HCT116 (cell line): Measurements from ENCODE around the gene VAPA. TPM values are rescaled to one million over a fixed set of nuclear protein-coding genes. Genes with fewer than 3 reads are reported as not detected.

ENCODE experiments used
- ATAC-seq: fragments of 200-7000 bp; cut with Tn5 transposase; 2 replicates; pipeline ENCODE4 v1.9.1; 2020; ENCODE audit warnings: mild to moderate bottlenecking, moderate library complexity
- BruUV-seq: library from RNA; stranded (reverse); fragments of 400-500 nt; replicated peaks from 2 replicates; lab custom pipeline; 2021; lab: Mats Ljungman, UMichigan
- CTCF ChIA-PET: fragments of 300-600 bp; sonication (Branson Sonifier 250); formaldehyde crosslinking; loops from one replicate; lab custom pipeline; 2021; ENCODE audit warnings: antibody characterized with exemption; lab: Charles Lee
- POLR2A ChIA-PET: fragments of 300-600, 350-600 bp; sonication (Branson Sonifier 250); formaldehyde crosslinking; loops from one replicate; lab custom pipeline; 2021; ENCODE audit warnings: antibody characterized with exemption; lab: Charles Lee
- RAD21 ChIA-PET, 2 experiments: fragments of 300-600 bp; sonication (Branson Sonifier 250); formaldehyde crosslinking; loops; one replicate each; lab custom pipeline; 2023; ENCODE audit warnings: low total read pairs in 2 of 2; ENCODE audit not compliant: uncharacterized antibody in 2 of 2, unreplicated experiment in 2 of 2, low non-redundant PET in 1 of 2; lab: Charles Lee
- DNase-seq: peaks from one replicate; pipeline ENCODE4 v3.0.0-alpha.2; 2010; ENCODE audit warnings: low read depth, low spot score
- H2AFZ ChIP-seq: fragments of 200-600 bp; shearing (Covaris generic), sonication (generic); 2 replicates; pipeline ENCODE4 v1.6.1; 2017; ENCODE audit warnings: low read depth, mixed run types, mixed read lengths, antibody characterized with exemption, low read length; ENCODE audit not compliant: poor library complexity, severe bottlenecking
- H3K27ac ChIP-seq: 2 replicates; pipeline ENCODE4 v1.5.1; 2012; ENCODE audit warnings: low read depth, low read length
- H3K27me3 ChIP-seq: fragments of 200-600 bp; sonication (generic); 2 replicates; pipeline ENCODE4 v1.6.1; 2016; ENCODE audit warnings: mixed run types, low read length, mixed read lengths; ENCODE audit not compliant: insufficient read depth
- H3K36me3 ChIP-seq, 2 experiments: fragments of 200-500 bp in 1 of 2; fragments of 200-600 bp in 1 of 2; sonication (Bioruptor generic) in 1 of 2; sonication (generic) in 1 of 2; 2 replicates each; pipeline versions ENCODE4 v1.5.1 to v1.6.1; 2014 to 2016; ENCODE audit warnings: low read length in 2 of 2, inconsistent platforms in 1 of 2, mixed read lengths in 1 of 2, mixed run types in 1 of 2; ENCODE audit not compliant: insufficient read depth in 2 of 2, control insufficient read depth in 1 of 2
- H3K4me1 ChIP-seq, 2 experiments: fragments of 200-600 bp in 1 of 2; sonication (generic) in 1 of 2; 2 replicates each; pipeline versions ENCODE4 v1.5.1 to v1.6.1; 2012 to 2017; ENCODE audit warnings: low read length in 2 of 2, inconsistent platforms in 1 of 2, mild to moderate bottlenecking in 1 of 2, mixed read lengths in 1 of 2, mixed run types in 1 of 2, moderate library complexity in 1 of 2; ENCODE audit not compliant: insufficient read depth in 2 of 2, control insufficient read depth in 1 of 2
- H3K4me2 ChIP-seq: fragments of 200-600 bp; sonication (generic); 2 replicates; pipeline ENCODE4 v1.6.1; 2017; ENCODE audit warnings: mixed run types, low read length, mixed read lengths
- H3K4me3 ChIP-seq, 2 experiments: fragments of 200-600 bp in 1 of 2; sonication (generic) in 1 of 2; replicated peaks in 1 of 2; 2 replicates each; pipeline ENCODE4 v1.5.1; 2011 to 2016; ENCODE audit warnings: low read length in 2 of 2, control low read depth in 1 of 2, low read depth in 1 of 2, mild to moderate bottlenecking in 1 of 2, mixed read lengths in 1 of 2, mixed run types in 1 of 2
- H3K79me2 ChIP-seq: fragments of 200-600 bp; sonication (generic); 2 replicates; pipeline ENCODE4 v1.6.1; 2017; ENCODE audit warnings: mild to moderate bottlenecking, mixed run types, low read length, moderate library complexity, mixed read lengths; ENCODE audit not compliant: insufficient read depth
- H3K9ac ChIP-seq: fragments of 200-600 bp; sonication (generic); 2 replicates; pipeline ENCODE4 v1.6.1; 2016; ENCODE audit warnings: low read length, mixed read lengths
- H3K9me2 ChIP-seq: fragments of 200-600 bp; sonication (generic), shearing (Covaris generic); 2 replicates; pipeline ENCODE4 v1.6.1; 2017; ENCODE audit warnings: mixed run types, mild to moderate bottlenecking, moderate library complexity; ENCODE audit not compliant: insufficient read depth
- H3K9me3 ChIP-seq, 2 experiments: fragments of 200-500 bp in 1 of 2; fragments of 200-600 bp in 1 of 2; sonication (Bioruptor generic) in 1 of 2; sonication (generic) in 1 of 2; 2 replicates each; pipeline ENCODE4 v1.6.1; 2014 to 2017; ENCODE audit warnings: low read length in 2 of 2, mixed read lengths in 2 of 2, inconsistent platforms in 1 of 2, low read depth in 1 of 2, mild to moderate bottlenecking in 1 of 2, mixed run types in 1 of 2, moderate library complexity in 1 of 2; ENCODE audit not compliant: control insufficient read depth in 1 of 2, insufficient read depth in 1 of 2
- H4K20me1 ChIP-seq: fragments of 200-600 bp; sonication (generic), shearing (Covaris generic); 2 replicates; pipeline ENCODE4 v1.6.1; 2017; ENCODE audit warnings: mixed run types, mild to moderate bottlenecking, moderate library complexity; ENCODE audit not compliant: insufficient read depth
- CEBPB ChIP-seq: IDR thresholded peaks from 2 replicates; pipeline ENCODE4 v1.6.1; 2012; ENCODE audit warnings: low read depth
- CTCF ChIP-seq, 3 experiments: fragments of 200-600 bp in 1 of 3; sonication (generic) in 1 of 3; IDR thresholded peaks in 2 of 3; conservative IDR thresholded peaks in 1 of 3; 2 replicates each; pipeline ENCODE4 v1.5.1; 2012 to 2017; ENCODE audit warnings: low read depth in 2 of 3, low read length in 2 of 3, antibody characterized with exemption in 1 of 3, borderline replicate concordance in 1 of 3, control low read depth in 1 of 3, mild to moderate bottlenecking in 1 of 3, mixed read lengths in 1 of 3, mixed run types in 1 of 3, moderate library complexity in 1 of 3; ENCODE audit not compliant: insufficient read depth in 1 of 3
- ELF1 ChIP-seq: IDR thresholded peaks from 2 replicates; pipeline ENCODE4 v1.6.1; 2012; ENCODE audit warnings: low read depth, borderline replicate concordance
- JUND ChIP-seq: IDR thresholded peaks from 2 replicates; pipeline ENCODE4 v1.6.1; 2012
- POLR2A ChIP-seq: IDR thresholded peaks from 2 replicates; pipeline ENCODE4 v1.7.0; 2011; ENCODE audit warnings: borderline replicate concordance; ENCODE audit not compliant: insufficient read depth, insufficient read length; ENCODE audit errors: extremely low read depth
- POLR2AphosphoS5 ChIP-seq: IDR thresholded peaks from 2 replicates; pipeline ENCODE4 v1.6.1; 2011; ENCODE audit warnings: mild to moderate bottlenecking, low read depth, low read length, moderate library complexity
- REST ChIP-seq: IDR thresholded peaks from 2 replicates; pipeline ENCODE4 v1.6.1; 2012; ENCODE audit warnings: low read depth
- TCF7L2 ChIP-seq: IDR thresholded peaks from 2 replicates; pipeline ENCODE4 v1.7.0; 2011; ENCODE audit warnings: borderline replicate concordance, inconsistent platforms; ENCODE audit not compliant: insufficient read depth, insufficient read length; ENCODE audit errors: extremely low read depth
- YY1 ChIP-seq: IDR thresholded peaks from 2 replicates; pipeline ENCODE4 v1.6.1; 2011; ENCODE audit warnings: low read length, low read depth, moderate library complexity, mild to moderate bottlenecking; ENCODE audit not compliant: insufficient replicate concordance; ENCODE audit errors: extremely low read depth
- ZFX ChIP-seq: fragments of 450-650 bp; IDR thresholded peaks from 2 replicates; pipeline ENCODE4 v1.6.1; 2017
- intact Hi-C: fragments of 100-400 bp; cut with micrococcal nuclease; formaldehyde crosslinking; loops from 2 replicates; pipeline ENCODE4 v1.10.0; 2022
- total RNA-seq: library from RNA; stranded (reverse); gene quantifications from one replicate; pipeline ENCODE4 v1.2.1, GENCODE V29; 2021; ENCODE audit not compliant: unreplicated experiment

VAPA gene
- total RNA-seq, 1 experiment from 2014 or later = 295 TPM

- TF ChIP-seq CTCF (IDR thresholded peaks at IDR 0.05 in 2 of 3, conservative IDR thresholded peaks at IDR 0.05 in 1 of 3; ENCODE audit: borderline replicate concordance in 1 of 3, insufficient read depth in 1 of 3, low read depth in 2 of 3, low read length in 2 of 3) (no peak), YY1 (no peak), ZFX (no peak), CEBPB (no peak)
These were observed 46.7 kb upstream of the VAPA start (continued) for GRCh38 chr18:9867071-9867594.

GRCh38 chr18:9868857-9869714, 44.7 kb upstream of the VAPA start:
- H2AFZ ChIP-seq = peak overlapping the region; percentile 98
- peaks cover 33 to 65% of the 10 kb centered on the region in 2 experiments for H3K4me1 ChIP-seq
- peak overlapping the region in 1 of 2 experiments; percentile 1; a peak in 2 of 4 replicates for H3K4me3 ChIP-seq
- H3K36me3 ChIP-seq = no peaks in the 10 kb centered on the region
- peaks cover 6 to 11% of the 10 kb centered on the region in 2 experiments; a peak in 2 of 4 replicates for H3K9me3 ChIP-seq
- intact Hi-C loops = loop anchor here (1.0 kb wide), 2 partner anchors 41 to 44 kb away; no protein-coding TSS in a partner anchor
- peak overlapping the region; percentile 48 for H3K9ac ChIP-seq
- no peaks in the 10 kb centered on the region for H3K27me3 ChIP-seq
- CTCF ChIA-PET = interaction anchor here (1.0 kb wide), 1 partner anchor 30 kb away, joined by 3 read pairs; no protein-coding TSS in a partner anchor
- H3K9me2 ChIP-seq = no peaks in the 10 kb centered on the region
- RAD21 ChIA-PET = no interaction called here
- H3K4me2 ChIP-seq = peak overlapping the region; percentile 61
- DNase-seq = no peak
- H3K27ac ChIP-seq = peak overlapping the region; percentile 73
- H4K20me1 ChIP-seq = no peaks in the 10 kb centered on the region
- H3K79me2 ChIP-seq = no peaks in the 10 kb centered on the region
- peak; percentile 51 for ATAC-seq
- POLR2A ChIA-PET = interaction anchor here (0.7 to 2.8 kb wide), 5 partner anchors 8 to 1321 kb away, joined by 3 to 12 read pairs (median 5); partner anchors contain the start of gene VAPA
- BruUV-seq = TSS peak; percentile 60
- TF ChIP-seq REST (no peak), CTCF (IDR thresholded peaks at IDR 0.05 in 2 of 3, conservative IDR thresholded peaks at IDR 0.05 in 1 of 3; ENCODE audit: borderline replicate concordance in 1 of 3, insufficient read depth in 1 of 3, low read depth in 2 of 3, low read length in 2 of 3) (no peak), ZFX (no peak), TCF7L2 (no peak), ELF1 (no peak), JUND (no peak), POLR2AphosphoS5 (no peak), CEBPB (no peak), POLR2A (no peak)
